Fibroblast of lung (primary cell): ENCODE data around the gene GARNL3.

Experiments used
- EZH2 ChIP-seq: IDR thresholded peaks from 2 replicates; pipeline ENCODE4 v1.5.1; 2012; ENCODE audit warnings: low read length, control low read depth, mild to moderate bottlenecking; ENCODE audit errors: missing control alignments
- TF ChIP-seq, protein P1 (sequence below), 2 donors: IDR thresholded peaks in 1 of 2; conservative IDR thresholded peaks in 1 of 2; 1 replicate in 1 of 2; 2 replicates in 1 of 2; pipeline ENCODE4 v1.5.1; 2011 to 2012; ENCODE audit warnings: low read length in 2 of 2, control low read depth in 1 of 2, inconsistent platforms in 1 of 2, low read depth in 1 of 2, mild to moderate bottlenecking in 1 of 2

DNA sequence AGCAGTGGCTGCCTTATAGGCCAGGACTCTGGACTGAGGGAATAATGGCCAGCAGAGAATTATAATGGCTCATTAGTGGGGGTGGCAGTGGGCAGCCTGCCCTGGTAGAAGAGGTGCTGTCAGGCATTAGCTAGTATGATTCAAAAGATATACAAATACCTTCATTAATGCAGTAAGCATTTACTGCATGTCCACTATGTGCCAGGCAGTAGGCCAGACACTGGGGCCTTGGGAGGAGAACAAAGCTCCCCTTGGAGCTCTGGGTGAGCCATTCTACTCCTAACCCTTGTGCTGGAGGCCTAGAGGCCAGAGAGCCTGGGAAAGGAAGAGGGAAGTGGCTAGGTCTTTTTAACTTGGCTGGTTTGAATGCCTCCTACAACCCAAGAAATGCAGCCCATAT lies 2.0 kb upstream of the GARNL3 start:
- TF ChIP-seq, protein P1, sequence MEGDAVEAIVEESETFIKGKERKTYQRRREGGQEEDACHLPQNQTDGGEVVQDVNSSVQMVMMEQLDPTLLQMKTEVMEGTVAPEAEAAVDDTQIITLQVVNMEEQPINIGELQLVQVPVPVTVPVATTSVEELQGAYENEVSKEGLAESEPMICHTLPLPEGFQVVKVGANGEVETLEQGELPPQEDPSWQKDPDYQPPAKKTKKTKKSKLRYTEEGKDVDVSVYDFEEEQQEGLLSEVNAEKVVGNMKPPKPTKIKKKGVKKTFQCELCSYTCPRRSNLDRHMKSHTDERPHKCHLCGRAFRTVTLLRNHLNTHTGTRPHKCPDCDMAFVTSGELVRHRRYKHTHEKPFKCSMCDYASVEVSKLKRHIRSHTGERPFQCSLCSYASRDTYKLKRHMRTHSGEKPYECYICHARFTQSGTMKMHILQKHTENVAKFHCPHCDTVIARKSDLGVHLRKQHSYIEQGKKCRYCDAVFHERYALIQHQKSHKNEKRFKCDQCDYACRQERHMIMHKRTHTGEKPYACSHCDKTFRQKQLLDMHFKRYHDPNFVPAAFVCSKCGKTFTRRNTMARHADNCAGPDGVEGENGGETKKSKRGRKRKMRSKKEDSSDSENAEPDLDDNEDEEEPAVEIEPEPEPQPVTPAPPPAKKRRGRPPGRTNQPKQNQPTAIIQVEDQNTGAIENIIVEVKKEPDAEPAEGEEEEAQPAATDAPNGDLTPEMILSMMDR (conservative IDR thresholded peaks at IDR 0.05 in 1 of 2, IDR thresholded peaks at IDR 0.05 in 1 of 2; ENCODE audit: low read depth in 1 of 2, low read length in 2 of 2): no peak
- TF ChIP-seq EZH2: no peak
